ENCODE results near the gene MYRF. TPM values are rescaled to one million over a fixed set of nuclear protein-coding genes. Genes with fewer than 3 reads are reported as not detected.

Gene MYRF
- total and polyA plus RNA-seq, 9 of the 15 experiments (the other 6 are each of a cell fraction or from before 2014, with no cell fraction given) = 2.3 to 25.8 (median 7.1) TPM

DNA sequence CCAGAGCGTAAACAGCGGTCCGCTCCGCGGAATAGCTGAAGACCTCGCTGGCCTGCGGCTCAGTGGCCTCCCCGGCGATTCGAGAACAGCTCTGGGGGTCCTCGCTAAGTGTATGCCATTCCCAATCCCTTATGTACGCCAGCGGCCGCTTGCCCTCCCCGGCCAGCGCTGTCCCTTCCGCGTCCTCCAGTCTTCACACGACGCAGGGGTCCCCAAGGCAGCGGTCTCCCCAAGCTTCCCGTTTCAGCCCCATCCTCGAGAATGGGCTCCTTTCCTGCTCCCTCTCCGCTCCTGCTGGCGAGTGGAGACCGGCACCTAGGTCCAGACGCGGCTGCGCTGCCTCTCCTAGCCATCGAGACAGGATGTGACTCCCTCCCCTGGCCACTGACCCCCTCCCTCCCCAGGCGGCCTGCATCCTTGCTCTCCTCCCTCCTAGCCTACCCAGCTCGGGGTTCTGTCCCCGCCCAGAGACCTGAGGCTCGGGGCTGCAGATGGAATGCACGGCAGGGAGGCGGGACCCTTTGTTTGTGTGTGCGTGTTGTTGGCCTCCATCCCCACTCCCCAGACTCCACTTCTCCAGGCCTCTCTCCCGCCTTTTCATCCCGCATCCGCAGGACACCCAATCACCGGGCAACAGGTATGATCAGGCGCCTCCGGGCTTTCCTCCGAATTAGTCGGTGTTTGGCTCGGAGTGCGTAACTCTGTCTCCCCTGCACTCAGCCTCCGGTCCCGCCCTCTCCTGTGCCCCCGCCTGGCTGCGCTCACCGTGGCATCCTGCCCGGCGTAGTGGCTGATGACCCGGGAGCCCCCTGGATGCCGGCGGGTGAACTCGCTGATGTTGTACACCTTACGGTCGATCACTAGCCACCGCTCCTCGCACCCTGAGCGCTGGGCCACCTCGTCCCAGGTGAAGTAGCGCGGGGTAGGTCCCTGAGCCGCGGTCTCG is 63.6 kb downstream of the MYRF start (continued):
- TF ChIP-seq, protein P1, sequence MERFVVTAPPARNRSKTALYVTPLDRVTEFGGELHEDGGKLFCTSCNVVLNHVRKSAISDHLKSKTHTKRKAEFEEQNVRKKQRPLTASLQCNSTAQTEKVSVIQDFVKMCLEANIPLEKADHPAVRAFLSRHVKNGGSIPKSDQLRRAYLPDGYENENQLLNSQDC (CRISPR knock-in tag; IDR thresholded peaks at IDR 0.05) = no peak
- TF ChIP-seq, protein P2, sequence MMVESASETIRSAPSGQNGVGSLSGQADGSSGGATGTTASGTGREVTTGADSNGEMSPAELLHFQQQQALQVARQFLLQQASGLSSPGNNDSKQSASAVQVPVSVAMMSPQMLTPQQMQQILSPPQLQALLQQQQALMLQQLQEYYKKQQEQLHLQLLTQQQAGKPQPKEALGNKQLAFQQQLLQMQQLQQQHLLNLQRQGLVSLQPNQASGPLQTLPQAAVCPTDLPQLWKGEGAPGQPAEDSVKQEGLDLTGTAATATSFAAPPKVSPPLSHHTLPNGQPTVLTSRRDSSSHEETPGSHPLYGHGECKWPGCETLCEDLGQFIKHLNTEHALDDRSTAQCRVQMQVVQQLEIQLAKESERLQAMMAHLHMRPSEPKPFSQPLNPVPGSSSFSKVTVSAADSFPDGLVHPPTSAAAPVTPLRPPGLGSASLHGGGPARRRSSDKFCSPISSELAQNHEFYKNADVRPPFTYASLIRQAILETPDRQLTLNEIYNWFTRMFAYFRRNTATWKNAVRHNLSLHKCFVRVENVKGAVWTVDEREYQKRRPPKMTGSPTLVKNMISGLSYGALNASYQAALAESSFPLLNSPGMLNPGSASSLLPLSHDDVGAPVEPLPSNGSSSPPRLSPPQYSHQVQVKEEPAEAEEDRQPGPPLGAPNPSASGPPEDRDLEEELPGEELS (CRISPR knock-in tag; IDR thresholded peaks at IDR 0.05; ENCODE audit: borderline replicate concordance) = peak; percentile 72; the same call in 1 of the 2 replicates
- TF ChIP-seq SETDB1 (IDR thresholded peaks at IDR 0.05; ENCODE audit: low read length) (no peak), WHSC1 (IDR thresholded peaks at IDR 0.05; ENCODE audit: low read length) (no peak), CEBPG (CRISPR knock-in tag; IDR thresholded peaks at IDR 0.05) (no peak), CEBPG (tag; conservative IDR thresholded peaks at IDR 0.05 in 1 of 2, IDR thresholded peaks at IDR 0.05 in 1 of 2) (no peak), ZNF384 (IDR thresholded peaks at IDR 0.05; ENCODE audit: low read depth, low read length) (no peak), YY1 (IDR thresholded peaks at IDR 0.05; ENCODE audit: borderline replicate concordance in 1 of 3, control insufficient read depth in 1 of 3, extremely low read depth in 1 of 3, insufficient read depth in 3 of 3, insufficient read length in 1 of 3, insufficient replicate concordance in 2 of 3, low read depth in 1 of 3, low read length in 2 of 3) (peak in 1 of 3 experiments; percentile 42), SNRNP70 (optimal IDR thresholded peaks at IDR 0.05; ENCODE audit: low read depth, low read length) (no peak), KDM1A (IDR thresholded peaks at IDR 0.05) (peak in 1 of 2 experiments; percentile 44; a peak in 2 of 4 replicates), ZNF507 (tag; conservative IDR thresholded peaks at IDR 0.05) (no peak), HOXB6 (CRISPR knock-in tag; IDR thresholded peaks at IDR 0.05; ENCODE audit: borderline replicate concordance) (no peak), HDAC1 (IDR thresholded peaks at IDR 0.05) (peak in 1 of 2 experiments; percentile 45; a peak in 1 of 4 replicates), KLF10 (CRISPR knock-in tag; IDR thresholded peaks at IDR 0.05) (no peak), HDGF (IDR thresholded peaks at IDR 0.05) (no peak), SIN3A (IDR thresholded peaks at IDR 0.05; ENCODE audit: borderline replicate concordance in 2 of 2, control insufficient read depth in 1 of 2, low read depth in 2 of 2, low read length in 2 of 2) (peak; percentile 4 to 56; a peak in 1 of 4 replicates), ZNF224 (CRISPR knock-in tag; IDR thresholded peaks at IDR 0.05) (no peak), ZNF644 (tag; IDR thresholded peaks at IDR 0.05; ENCODE audit: low read depth) (no peak; the same call in 1 of the 2 replicates), SOX6 (IDR thresholded peaks at IDR 0.05) (no peak), ZNF561 (CRISPR knock-in tag; conservative IDR thresholded peaks at IDR 0.05) (no peak)
- TF ChIP-seq, protein P3, sequence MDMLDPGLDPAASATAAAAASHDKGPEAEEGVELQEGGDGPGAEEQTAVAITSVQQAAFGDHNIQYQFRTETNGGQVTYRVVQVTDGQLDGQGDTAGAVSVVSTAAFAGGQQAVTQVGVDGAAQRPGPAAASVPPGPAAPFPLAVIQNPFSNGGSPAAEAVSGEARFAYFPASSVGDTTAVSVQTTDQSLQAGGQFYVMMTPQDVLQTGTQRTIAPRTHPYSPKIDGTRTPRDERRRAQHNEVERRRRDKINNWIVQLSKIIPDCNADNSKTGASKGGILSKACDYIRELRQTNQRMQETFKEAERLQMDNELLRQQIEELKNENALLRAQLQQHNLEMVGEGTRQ (CRISPR knock-in tag; IDR thresholded peaks at IDR 0.05) = no peak
- TF ChIP-seq, protein P4, sequence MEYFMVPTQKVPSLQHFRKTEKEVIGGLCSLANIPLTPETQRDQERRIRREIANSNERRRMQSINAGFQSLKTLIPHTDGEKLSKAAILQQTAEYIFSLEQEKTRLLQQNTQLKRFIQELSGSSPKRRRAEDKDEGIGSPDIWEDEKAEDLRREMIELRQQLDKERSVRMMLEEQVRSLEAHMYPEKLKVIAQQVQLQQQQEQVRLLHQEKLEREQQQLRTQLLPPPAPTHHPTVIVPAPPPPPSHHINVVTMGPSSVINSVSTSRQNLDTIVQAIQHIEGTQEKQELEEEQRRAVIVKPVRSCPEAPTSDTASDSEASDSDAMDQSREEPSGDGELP (CRISPR knock-in tag; IDR thresholded peaks at IDR 0.05; ENCODE audit: borderline replicate concordance) = no peak
- TF ChIP-seq, protein P5, sequence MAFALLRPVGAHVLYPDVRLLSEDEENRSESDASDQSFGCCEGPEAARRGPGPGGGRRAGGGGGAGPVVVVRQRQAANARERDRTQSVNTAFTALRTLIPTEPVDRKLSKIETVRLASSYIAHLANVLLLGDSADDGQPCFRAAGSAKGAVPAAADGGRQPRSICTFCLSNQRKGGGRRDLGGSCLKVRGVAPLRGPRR (CRISPR knock-in tag; IDR thresholded peaks at IDR 0.05) = no peak

Measured in K562 (cell line).